Stimulated activated CD8-positive, alpha-beta memory T cell treated with anti-CD3 and anti-CD28 coated beads, Interleukin-4, amount 100 ng/mL, for 48 hours (primary cell): ENCODE data around the gene CA5A.
"Not testable (repeated sequence)": the region's sequence is repeated elsewhere in the genome, so short reads cannot be mapped to it uniquely, and the experiment has no call there.

Experiments used
- DNase-seq: peaks from one replicate; pipeline ENCODE4 v3.0.0-alpha.2; 2020

Gene CA5A

DNA sequence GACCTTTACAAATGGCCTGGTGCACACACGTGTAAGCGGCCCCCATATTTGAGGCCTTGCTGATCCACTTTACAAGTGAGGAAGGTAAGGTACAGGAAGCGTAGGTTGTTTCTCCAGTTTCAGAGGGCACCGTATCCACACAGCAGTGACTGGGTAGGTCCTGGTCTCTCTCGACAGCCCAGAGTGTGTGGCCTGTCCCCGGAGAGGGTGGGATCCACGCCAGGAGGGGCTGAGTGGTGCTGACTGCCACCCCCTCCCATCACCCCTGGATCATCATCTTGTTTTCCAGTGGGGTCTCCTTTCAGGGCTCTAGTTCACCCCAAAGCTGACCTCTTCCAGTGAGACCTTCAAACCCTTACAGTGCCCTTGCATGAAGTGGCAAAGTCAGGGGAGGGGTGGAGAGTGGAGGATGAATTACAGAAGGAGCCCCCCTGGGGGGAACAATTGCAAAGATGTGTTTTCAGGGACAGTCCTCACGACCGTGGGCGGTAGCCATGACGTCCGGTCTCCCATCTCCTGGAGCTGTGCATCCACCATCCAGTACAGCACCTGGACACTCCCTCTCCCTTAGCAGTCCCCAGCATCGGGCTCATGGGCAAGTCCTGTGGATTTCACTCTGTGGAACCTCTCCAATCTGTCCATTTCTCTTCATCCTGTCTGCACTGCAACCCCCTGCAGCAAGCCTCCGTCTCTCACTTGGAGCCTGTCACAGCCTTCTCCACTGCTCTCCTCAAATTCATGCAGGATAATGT is 10.4 kb upstream of the CA5A start:
- no peak for DNase-seq

GRCh38 chr16:87945351-87946042 is 9.2 kb upstream of the CA5A start:
- no peak for DNase-seq

GRCh38 chr16:87942680-87943079 is 6.4 kb upstream of the CA5A start:
- DNase-seq: no peak

- DNase-seq: no peak
Observed at GRCh38 chr16:87939562-87940423, 3.5 kb upstream of the CA5A start.

DNA sequence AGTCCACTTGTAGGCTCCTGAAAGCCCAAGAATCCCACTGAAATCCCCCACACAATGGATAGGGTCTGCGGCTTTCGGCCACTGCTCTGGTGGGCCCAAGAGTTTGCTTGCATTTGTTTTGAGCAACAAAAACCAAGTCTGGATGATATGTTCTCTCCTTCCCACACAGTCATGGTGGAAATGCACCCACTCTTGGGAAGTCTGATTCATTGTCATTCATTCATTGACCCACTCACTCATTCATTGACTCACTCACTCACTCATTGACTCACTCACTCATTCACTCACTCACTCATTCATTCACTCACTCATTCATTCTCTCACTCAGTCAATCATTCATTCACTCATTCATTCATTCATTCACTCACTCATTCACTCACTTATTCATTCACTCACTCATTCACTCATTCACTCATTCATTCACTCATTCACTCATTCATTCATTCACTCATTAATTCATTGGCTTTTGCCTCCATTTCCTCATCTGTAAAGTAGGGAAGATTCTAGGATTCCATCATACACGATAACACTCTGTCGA is 2.2 kb upstream of the CA5A start:
- no peak for DNase-seq

DNA sequence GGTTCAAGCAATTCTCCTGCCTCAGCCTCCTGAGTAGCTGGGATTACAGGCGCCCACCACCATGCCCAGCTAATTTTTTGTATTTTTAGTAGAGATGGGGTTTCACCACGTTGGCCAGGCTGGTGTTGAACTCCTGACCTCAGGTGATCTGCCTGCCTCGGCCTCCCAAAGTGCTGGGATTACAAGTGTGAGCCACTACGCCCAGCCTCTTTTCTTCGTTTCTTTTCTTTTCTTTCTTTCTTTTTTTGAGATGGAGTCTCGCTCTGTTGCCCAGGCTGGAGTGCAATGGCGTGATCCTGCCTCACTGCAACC is 858 bp upstream of the CA5A start:
- DNase-seq: not testable (repeated sequence)

DNA sequence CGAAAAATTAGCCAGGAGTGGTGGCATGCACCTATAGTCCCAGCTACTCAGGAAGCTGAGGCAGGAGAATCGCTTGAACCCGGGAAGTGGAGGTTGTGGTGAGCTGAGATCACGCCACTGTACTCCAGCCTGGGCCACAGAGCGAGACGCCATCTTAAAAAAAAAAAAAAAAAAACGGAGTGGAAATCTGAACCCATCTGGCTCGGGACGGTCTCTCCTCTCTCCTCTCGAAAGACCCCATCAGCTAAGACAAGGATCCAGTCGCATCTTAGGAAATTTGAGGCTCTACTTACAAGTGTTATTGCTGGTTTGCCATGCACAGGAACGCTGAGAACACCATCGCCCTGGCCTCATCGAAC is 334 bp downstream of the CA5A start:
- not testable (repeated sequence) for DNase-seq

GRCh38 chr16:87934752-87935425 is 1.4 kb downstream of the CA5A start:
- DNase-seq: not testable (repeated sequence)

DNA sequence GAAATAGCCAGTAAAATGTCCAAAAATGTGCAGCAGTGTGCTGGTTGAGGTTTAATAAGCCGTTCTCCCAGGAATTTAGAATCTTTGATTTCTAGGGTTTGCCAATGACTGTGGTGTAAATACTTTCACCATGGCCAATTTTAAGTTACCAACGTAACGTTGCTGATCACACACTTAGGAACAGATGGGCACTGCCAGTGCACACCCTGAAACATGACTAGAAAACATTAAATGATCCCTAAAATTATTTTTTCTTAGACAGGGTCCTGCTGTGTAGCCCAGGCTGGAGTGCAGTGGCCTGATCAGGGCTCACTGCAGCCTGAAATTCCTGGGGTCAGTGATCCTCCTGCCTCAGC is 3.2 kb downstream of the CA5A start:
- no peak for DNase-seq

DNA sequence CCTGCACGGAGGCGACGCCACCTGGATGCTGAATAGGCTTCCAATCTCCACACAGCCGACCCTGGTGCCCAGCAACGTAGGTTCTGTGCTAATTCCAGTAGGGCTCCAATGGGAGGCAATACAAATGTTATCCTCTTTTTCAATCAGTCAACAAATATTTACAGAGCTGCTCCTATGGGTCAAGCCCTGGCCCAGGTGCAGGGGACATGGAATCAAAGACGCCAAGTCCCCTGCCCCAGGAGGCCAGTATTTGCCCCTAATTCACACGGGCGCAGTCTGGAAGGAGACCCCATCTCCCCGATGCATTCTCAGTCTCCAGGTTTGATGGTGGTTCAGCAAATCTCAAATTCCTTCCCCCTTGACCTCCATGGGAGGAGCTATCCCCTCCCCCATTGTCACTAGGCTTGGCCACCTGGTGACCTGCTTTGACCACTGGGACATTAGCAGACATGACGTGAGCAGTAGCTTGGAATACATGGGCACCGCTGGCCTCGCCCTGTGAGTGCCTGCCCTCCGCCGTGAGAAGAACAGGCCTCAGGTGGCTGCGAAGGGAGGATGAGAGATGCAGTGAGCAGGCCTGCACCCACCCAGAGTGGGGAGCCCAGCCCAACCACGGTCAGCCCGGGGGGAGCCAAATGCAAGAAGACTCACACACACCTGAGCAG is 3.7 kb downstream of the CA5A start:
- DNase-seq: not testable (repeated sequence)

DNA sequence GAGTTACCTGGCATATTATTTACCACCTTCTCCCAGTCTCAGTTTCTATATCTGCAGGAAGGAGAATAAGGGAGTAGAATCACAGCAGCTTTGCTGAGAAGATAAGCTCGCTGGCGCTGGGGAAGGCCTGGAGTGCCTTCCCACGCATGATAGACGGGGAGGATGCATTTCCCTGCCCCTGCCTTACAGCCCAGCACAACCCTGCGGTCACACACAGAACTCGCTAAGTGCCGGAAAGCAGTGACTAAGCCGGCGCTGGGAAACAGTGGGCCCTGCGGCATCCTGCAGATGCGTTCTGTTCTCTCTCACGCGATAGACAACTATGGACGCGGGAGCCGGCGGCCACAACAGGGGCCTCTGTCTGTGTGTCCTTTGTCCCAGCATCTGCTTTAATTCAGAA is 4.8 kb downstream of the CA5A start:
- peak; percentile 45 for DNase-seq

- no peak for DNase-seq
Observed at GRCh38 chr16:87930456-87930855, 5.9 kb downstream of the CA5A start.

DNA sequence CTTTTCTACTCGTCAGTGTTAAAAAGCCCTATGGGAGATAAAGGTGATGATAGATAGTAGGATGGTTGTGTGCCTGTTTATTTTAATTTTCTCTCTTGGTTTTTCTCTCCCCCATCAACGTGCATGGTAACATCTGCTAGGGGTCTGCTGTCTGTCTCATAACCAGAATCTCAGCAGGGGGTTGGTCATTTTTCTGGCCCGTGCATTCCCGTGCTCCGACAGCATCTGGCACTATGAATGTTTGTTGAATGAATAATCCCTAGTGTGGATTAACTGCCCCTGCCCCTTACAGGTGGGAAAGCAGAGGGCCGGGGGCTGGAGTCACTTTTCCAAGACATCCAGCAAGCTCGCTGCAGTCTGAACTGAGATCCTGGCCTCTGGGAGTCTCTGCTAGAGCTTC is 6.3 kb downstream of the CA5A start:
- no peak for DNase-seq

GRCh38 chr16:87927195-87927562 is 9.2 kb downstream of the CA5A start:
- DNase-seq: no peak

GRCh38 chr16:87926246-87927194 is 9.8 kb downstream of the CA5A start:
- DNase-seq: peak; percentile 49

- DNase-seq: no peak
Observed at GRCh38 chr16:87924811-87925670, 11.3 kb downstream of the CA5A start.

DNA sequence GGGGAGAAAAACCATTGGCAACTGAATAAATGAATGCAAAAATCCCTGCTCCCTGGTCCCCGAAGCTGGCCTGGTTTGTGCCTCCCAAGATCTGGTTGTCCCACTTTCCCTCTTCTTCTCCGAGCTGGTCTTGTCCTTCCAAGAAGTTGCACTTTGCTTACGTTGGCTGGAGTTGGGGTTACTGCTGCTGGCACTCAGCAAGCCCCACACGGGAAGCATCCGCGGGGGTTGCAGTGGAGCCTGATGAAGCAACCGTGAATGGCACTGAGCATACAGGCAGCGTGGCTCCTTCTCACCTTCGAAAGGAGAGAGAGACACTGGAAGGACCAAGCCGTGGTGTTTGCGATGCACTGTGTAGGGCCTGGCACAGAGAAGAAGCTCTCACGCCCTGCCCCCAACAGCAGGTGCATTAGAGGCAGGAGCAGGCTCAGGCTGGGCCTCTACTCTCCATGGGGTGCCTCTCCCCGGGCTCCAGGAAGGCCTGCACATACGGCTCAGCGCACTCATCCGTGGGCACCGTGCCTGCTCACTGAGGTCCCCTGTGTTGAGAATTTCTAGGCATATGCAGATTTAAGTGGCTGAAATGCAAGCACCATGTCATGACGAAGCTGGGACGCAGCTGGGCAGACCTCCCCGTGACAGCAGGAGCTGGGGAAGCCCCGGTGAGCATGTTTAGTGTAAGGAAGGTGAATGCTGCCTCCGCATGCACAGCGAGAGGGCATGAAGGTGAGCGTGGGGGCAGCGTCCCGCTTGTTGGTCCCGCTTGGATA is 12.1 kb downstream of the CA5A start:
- no peak for DNase-seq

- DNase-seq: no peak
Observed at GRCh38 chr16:87922250-87922871, 14.0 kb downstream of the CA5A start.

- DNase-seq: no peak
Observed at GRCh38 chr16:87921236-87921773, 15.0 kb downstream of the CA5A start.
